Astrocyte of the cerebellum (primary cell): Measurements from ENCODE around the gene IQSEC3.
"Not testable (repeated sequence)": the region's sequence is repeated elsewhere in the genome, so short reads cannot be mapped to it uniquely, and the experiment has no call there.

Experiments used
- DNase-seq: peaks from one replicate; pipeline ENCODE4 v3.0.0-alpha.2; 2011; ENCODE audit warnings: low read depth
- H3K4me3 ChIP-seq: 2 replicates; pipeline ENCODE4 v1.5.1; 2011; ENCODE audit warnings: mild to moderate bottlenecking, low read depth, low read length, moderate library complexity
- in situ Hi-C: cut with HindIII; loops from 2 replicates; pipeline ENCODE4 v1.10.0; 2017; ENCODE audit warnings: low sequenced_read_pairs
- TF ChIP-seq, protein P1 (sequence below): IDR thresholded peaks from 2 replicates; pipeline ENCODE4 v1.5.1; 2012; ENCODE audit warnings: low read length, low read depth, moderate library complexity, mild to moderate bottlenecking; ENCODE audit errors: missing control alignments

IQSEC3 gene

DNA sequence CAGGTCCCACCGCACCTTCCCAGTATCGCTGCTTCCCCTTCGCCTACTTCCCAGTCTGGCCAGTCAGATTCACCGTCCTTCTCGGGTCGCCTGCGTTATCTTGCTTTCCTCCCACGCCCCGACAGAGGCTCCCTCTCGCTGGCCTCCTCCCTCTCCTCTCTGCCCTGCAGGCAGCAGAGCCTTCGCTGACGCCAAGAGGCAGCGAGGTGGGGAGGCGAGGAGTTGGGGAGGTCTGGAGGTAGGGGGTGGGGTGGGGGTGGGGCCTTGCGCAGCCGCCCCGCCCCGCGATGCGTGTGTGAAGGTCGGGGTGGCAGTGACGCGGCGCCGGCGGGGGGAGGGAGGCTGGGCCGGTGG lies at the start of gene IQSEC3:
Gene IQSEC3 (plus strand): TSS at position 340 of the 354 bp plus-strand sequence. CDS start 116 bp downstream, outside the sequence.
- in situ Hi-C loops, DNase-seq, H3K4me3 ChIP-seq: not testable (repeated sequence)

DNA sequence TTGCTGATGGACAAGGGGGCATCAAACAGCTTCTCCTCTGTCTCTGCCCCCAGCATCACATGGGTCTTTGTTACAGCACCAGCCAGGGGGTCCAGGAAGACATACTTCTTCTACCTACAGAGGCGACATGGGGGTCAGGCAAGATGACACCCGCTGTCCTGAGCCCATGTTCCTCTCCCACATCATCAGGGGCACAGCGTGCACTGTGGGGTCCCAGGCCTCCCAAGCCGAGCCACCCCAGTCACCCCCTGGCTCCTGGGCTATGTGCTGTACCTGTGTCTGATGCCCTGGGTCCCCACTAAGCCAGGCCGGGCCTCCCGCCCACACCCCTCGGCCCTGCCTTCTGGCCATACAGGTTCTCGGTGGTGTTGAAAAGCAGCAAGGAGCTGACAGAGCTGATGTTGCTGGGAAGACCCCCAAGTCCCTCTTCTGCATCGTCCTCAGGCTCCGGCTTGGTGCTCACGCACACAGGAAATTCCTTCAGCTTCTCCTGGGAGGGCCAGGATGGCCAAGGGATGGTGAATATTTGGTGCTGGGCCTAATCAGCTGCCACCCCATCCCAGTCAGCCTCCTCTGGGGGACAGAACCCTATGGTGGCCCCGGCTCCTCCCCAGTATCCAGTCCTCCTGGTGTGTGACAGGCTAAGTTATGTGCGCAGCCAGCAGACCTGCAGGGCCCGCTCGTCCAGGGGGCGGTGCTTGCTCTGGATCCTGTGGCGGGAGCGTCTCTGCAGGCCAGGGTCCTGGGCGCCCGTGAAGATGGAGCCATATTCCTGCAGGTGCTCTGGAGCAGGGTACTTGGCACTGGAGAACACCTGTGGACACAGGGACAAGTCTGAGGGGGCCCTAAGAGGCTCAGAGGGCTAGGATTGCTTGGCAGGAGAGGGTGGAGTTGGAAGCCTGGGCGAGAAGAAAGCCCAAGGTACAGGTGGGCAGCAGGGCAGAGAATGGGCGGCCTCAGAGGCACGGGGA lies 48.9 kb upstream of the IQSEC3 start:
- H3K4me3 ChIP-seq, DNase-seq, in situ Hi-C loops: not testable (repeated sequence)

DNA sequence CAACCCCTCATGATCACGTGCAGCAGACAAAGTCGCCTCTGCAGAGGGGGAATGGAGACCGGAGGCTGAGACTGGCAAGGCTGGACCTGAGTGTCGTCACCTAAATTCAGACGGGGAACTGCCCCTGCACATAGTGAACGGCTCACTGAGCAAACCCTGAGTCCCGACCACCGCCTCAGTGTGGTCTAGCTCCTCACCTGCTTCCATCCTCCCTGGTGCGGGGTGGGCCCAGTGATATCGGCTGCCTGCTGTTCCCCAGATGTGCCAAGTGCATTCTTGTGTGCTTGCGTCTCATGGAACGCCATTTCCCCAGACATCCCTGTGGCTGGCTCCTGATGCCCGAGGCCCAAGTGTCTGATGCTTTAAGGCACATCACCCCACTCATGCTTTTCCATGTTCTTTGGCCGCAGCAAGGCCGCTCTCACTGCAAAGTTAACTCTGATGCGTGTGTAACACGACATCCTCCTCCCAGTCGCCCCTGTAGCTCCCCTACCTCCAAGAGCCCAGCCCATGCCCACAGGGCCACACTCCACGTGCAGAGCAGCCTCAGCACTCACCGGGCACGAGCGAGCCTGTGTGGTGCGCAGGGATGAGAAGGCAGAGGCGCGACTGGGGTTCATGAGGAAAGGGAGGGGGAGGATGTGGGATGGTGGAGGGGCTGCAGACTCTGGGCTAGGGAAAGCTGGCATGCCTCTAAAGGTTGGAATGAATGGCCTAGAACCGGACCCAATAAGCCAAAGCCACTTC lies 47.6 kb upstream of the IQSEC3 start:
- DNase-seq, H3K4me3 ChIP-seq, in situ Hi-C loops: not testable (repeated sequence)

DNA sequence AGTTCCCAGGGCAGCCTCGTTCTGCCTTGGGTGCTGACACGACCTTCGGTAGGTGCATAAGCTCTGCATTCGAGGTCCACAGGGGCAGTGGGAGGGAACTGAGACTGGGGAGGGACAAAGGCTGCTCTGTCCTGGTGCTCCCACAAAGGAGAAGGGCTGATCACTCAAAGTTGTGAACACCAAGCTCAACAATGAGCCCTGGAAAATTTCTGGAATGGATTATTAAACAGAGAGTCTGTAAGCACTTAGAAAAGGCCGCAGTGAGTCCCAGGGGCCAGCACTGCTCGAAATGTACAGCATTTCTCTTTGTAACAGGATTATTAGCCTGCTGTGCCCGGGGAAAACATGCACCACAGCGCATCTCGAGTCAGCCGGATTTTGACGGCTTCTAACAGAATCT lies 46.7 kb upstream of the IQSEC3 start:
- DNase-seq, in situ Hi-C loops, H3K4me3 ChIP-seq: not testable (repeated sequence)

DNA sequence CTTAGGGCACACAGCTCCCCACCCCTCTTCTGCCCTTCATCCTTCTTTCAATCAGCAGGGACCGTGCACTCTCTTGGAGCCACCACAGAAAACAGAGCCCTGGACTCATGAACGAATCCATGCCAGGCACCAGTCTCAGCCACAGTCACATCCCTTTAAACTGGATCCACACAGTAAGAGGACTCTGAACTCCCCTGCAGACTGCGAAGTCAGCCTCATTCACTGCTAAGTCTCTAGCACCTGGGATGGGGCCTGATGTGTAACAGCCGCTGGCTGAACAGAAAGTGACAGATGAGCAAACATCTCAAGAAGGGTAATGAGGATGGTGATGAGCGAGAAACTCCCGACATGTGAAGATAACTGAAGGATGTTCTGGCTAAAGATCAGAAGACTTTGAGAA lies 45.8 kb upstream of the IQSEC3 start:
- in situ Hi-C loops, result no loop called here
- no peak overlapping the region for H3K4me3 ChIP-seq
- DNase-seq, result no peak
- TF ChIP-seq, protein P1, sequence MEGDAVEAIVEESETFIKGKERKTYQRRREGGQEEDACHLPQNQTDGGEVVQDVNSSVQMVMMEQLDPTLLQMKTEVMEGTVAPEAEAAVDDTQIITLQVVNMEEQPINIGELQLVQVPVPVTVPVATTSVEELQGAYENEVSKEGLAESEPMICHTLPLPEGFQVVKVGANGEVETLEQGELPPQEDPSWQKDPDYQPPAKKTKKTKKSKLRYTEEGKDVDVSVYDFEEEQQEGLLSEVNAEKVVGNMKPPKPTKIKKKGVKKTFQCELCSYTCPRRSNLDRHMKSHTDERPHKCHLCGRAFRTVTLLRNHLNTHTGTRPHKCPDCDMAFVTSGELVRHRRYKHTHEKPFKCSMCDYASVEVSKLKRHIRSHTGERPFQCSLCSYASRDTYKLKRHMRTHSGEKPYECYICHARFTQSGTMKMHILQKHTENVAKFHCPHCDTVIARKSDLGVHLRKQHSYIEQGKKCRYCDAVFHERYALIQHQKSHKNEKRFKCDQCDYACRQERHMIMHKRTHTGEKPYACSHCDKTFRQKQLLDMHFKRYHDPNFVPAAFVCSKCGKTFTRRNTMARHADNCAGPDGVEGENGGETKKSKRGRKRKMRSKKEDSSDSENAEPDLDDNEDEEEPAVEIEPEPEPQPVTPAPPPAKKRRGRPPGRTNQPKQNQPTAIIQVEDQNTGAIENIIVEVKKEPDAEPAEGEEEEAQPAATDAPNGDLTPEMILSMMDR, result no peak

DNA sequence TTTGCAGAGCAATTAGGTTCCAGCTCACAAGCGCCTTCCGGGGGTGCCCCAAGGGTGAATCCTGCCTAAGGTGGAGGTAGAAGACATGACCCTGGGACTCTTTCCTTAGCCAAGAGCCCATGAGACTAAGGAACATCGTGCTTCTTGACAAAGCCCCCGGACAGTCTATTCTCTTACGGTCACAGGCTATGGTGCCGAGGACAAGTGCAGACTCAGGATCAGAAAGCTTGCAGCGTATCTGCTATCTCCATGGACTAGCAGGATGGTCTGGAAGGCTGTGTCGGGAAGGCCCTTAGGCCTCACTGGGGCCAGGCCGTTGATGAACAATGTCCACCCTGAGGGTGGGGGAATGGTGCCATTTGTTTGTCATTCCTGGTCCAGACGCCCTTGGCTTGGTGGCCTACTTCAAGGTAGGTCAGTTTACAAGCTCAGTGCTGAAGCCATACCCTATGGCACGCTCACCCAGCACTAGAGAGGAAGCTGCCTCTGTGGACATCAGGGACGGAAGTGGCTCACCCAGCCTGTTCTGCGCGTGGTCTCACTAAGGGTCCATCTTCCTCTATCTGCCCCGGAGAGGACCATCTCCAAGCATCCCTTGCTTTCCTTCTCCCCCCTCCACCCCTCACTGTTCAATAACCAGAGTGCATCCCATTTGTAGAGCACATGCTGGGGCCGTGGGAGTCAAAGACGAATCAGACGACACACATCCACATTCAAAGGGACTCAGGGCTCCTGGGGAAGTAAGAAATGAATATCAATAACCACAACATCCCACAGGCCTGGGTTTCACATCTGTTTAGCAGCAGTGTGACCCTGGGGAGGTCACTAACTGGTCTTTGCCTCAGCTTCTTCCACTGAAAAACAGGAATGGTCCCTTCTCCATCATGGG lies 45.0 kb upstream of the IQSEC3 start:
- TF ChIP-seq, protein P1, result no peak
- DNase-seq, result no peak
- H3K4me3 ChIP-seq, result no peak overlapping the region
- in situ Hi-C loops, result no loop called here

DNA sequence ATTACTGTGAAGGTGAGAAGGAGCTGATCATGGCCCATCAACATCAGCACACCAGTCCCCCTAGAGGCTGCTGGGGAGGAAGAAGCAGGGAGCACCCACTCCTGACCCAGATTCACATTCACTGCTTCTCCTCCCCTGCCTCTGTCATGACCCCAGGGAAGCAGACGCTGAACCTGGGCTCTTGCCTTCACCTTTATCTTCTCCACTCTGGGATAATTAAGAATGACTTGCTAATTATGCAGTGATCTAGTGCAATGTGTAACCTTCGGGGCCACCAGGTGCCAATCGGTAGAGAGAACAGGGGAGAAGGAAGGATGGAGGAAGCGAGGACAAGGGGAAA lies 44.4 kb upstream of the IQSEC3 start:
- in situ Hi-C loops, result no loop called here
- no peak overlapping the region for H3K4me3 ChIP-seq
- no peak for DNase-seq
- TF ChIP-seq, protein P1, result peak; percentile 13

DNA sequence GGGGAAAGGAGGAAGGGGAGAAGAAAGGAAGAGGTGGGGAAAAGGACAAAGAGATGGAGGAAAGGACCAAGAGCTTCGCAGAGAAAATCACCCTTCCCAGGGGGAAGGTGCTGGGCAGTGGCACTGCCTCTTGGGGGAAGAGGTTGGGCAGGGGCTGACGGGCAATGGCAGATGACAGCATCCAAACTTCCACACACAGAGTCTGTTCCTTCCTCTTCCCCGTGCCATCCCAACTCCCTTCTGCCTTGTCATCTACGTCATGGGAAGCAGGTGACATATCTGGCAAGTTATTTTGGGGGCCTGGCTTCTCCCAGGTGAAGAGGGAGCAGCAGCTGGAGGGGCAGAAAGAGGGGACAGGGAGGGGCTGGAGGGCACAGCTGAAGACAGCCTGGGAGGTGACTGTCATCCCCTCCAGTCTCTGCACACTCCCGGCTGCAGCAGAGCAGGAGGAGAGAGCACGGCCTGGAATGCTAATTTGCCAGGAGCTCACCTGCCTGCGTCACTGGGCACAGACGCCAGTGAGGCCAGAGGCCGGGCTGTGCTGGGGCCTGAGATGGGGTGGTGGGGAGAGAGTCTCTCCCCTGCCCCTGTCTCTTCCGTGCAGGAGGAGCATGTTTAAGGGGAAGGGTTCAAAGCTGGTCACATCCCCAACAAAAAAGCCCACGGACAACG lies 43.9 kb upstream of the IQSEC3 start:
- in situ Hi-C loops, result no loop called here
- DNase-seq, result no peak
- H3K4me3 ChIP-seq, result no peak overlapping the region
- TF ChIP-seq, protein P1, result no peak

DNA sequence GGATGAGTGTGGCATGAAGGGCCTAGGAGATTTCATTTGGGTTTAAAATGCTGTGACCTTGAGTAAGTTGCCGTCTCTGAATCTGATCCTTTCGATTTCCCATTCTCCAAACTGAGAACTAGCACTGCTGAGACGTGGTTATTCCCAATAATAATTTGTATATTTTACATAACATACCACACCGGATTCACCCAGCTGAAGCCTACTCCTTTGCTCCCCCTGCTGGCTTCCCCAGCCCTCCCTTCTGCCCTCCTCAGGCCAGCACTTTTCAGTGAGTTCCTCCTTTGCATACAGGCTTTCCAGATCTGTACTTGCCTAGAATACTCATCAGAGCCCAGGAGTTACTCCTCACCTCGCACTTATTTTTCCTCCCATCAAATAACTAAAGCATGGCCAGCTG lies 38.7 kb upstream of the IQSEC3 start:
- H3K4me3 ChIP-seq, in situ Hi-C loops, DNase-seq: not testable (repeated sequence)

DNA sequence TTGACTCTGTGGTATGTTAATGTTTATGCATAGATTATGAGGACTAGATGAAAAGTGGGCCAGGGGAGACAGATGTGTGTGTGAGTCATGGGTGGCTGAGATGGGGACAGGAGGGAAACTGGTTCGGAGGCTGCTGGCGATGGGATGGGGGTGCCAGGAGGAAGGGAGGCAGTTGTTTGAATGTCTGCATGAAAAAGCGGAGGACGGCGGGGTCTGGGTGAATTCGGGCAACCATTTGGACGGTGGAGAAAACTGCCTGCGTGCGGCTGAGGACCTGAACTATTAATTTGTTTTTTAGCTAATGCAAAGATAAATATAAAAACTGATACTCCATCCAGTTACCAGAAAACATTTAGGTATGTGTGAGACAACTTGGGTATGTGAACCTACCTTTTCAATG lies 27.8 kb upstream of the IQSEC3 start:
- H3K4me3 ChIP-seq, DNase-seq, in situ Hi-C loops: not testable (repeated sequence)

DNA sequence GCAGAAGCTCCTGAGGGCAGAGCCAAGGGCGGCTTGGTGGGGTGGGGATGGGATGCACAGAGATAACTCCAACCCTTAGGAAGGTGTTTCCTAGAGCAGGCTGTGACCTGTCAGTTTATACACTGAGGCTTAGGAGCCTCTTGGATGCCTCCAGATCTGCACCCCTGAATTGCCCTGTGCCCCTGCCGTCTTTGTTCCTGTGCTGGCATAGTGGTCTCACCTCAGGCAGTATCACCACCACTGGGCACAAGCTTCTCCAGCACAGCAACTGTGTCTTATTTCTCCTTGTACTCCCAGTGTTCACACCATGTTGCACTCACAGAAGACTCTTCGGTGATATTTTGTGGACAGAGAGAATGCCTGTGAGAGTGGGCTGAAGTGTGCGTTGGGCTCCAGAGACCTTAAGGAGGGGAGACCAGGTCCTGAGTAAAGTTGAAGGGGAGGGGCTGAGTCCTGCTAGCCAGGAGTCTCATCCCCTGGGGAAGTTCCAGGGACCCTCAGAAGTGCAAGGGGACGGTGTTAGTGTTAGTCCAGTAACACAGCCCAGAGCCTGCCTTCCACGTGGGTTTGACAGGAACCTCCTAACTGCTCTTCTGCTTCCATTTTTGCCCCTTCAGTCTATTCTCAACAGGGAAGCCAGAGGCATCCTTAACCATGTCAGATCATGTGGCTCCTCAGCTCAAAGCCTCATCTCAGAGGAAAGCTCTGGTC lies 26.9 kb upstream of the IQSEC3 start:
- in situ Hi-C loops, result not testable (repeated sequence)

More for the DNA sequence above, 26.9 kb upstream of the IQSEC3 start:
- not testable (repeated sequence) for DNase-seq, H3K4me3 ChIP-seq
